Lower lobe of right lung (tissue), 2 donors: ENCODE results near the gene DNAJC25. TPM values are rescaled to one million over a fixed set of nuclear protein-coding genes. Genes with fewer than 3 reads are reported as not detected.

Experiments
- ATAC-seq, 2 donors: fragments of 200-7000 bp; cut with Tn5 transposase; one replicate each; pipeline ENCODE4 v1.9.1; 2020 to 2022; ENCODE audit warnings: mild to moderate bottlenecking in 2 of 2, moderate library complexity in 2 of 2
- DNase-seq: peaks from one replicate; pipeline ENCODE4 v3.0.0-alpha.2; 2020
- H3K27ac ChIP-seq: fragments of 200-600 bp; one replicate; pipeline ENCODE4 v1.8.0; 2022
- H3K27me3 ChIP-seq: fragments of 200-600 bp; one replicate; pipeline ENCODE4 v1.8.0; 2022; ENCODE audit warnings: low read depth
- H3K36me3 ChIP-seq: fragments of 200-600 bp; one replicate; pipeline ENCODE4 v1.8.0; 2022; ENCODE audit warnings: mild to moderate bottlenecking
- H3K4me1 ChIP-seq: fragments of 200-600 bp; one replicate; pipeline ENCODE4 v1.8.0; 2022
- H3K4me3 ChIP-seq: fragments of 200-600 bp; one replicate; pipeline ENCODE4 v1.8.0; 2022; ENCODE audit warnings: mild to moderate bottlenecking
- H3K9me3 ChIP-seq: fragments of 200-600 bp; one replicate; pipeline ENCODE4 v1.8.0; 2022
- CTCF ChIP-seq: fragments of 200-600 bp; IDR thresholded peaks from one replicate; pipeline ENCODE4 v1.8.0; 2022; ENCODE audit warnings: antibody characterized with exemption, mild to moderate bottlenecking
- intact Hi-C: fragments of 100-400 bp; cut with DNase I; formaldehyde crosslinking; loops from one replicate; pipeline ENCODE4 v1.11.0; 2022
- total RNA-seq: library from RNA; stranded (reverse); fragmentation: NEBNext Ultra II Directional; extraction: Animal tissue kit (Norgen Biotek cat#: 25700); gene quantifications from one replicate; pipeline ENCODE4 v1.2.1, GENCODE V29; 2021
- donor health status: DM: no; HTN: yes; CAD: no; lungs with severe emphysema.

The DNAJC25 gene
- total RNA-seq, 1 donor from 2014 or later, result 4.7 TPM

- TF ChIP-seq CTCF, result no peak
- H3K27me3 ChIP-seq, result no peaks in the 10 kb centered on the region
- H3K27ac ChIP-seq, result no peak overlapping the region
- no peak overlapping the region for H3K4me3 ChIP-seq
- no peaks in the 10 kb centered on the region for H3K36me3 ChIP-seq
- no peak for ATAC-seq
- DNase-seq, result no peak
- intact Hi-C loops, result no loop called here
- peaks cover 35% of the 10 kb centered on the region for H3K4me1 ChIP-seq
- no peaks in the 10 kb centered on the region for H3K9me3 ChIP-seq
Observed at GRCh38 chr9:111634860-111635259, 3.7 kb downstream of the DNAJC25 start.

GRCh38 chr9:111637421-111637950 lies 6.4 kb downstream of the DNAJC25 start:
- ATAC-seq, result no peak
- no peak for DNase-seq
- H3K9me3 ChIP-seq, result no peaks in the 10 kb centered on the region
- no peak overlapping the region for H3K4me3 ChIP-seq
- TF ChIP-seq CTCF, result no peak
- H3K36me3 ChIP-seq, result no peaks in the 10 kb centered on the region
- H3K4me1 ChIP-seq, result peaks cover 19% of the 10 kb centered on the region
- H3K27ac ChIP-seq, result no peak overlapping the region
- no peaks in the 10 kb centered on the region for H3K27me3 ChIP-seq
- intact Hi-C loops, result no loop called here

- Histone ChIP-seq H3K27ac (no peak overlapping the region), H3K27me3 (no peaks in the 10 kb centered on the region), H3K4me1 (no peaks in the 10 kb centered on the region), H3K4me3 (no peak overlapping the region), H3K36me3 (peaks cover 32% of the 10 kb centered on the region), H3K9me3 (no peaks in the 10 kb centered on the region)
- no peak for DNase-seq
- no peak for TF ChIP-seq CTCF
- ATAC-seq, result no peak
- intact Hi-C loops, result no loop called here
Observed at GRCh38 chr9:111644195-111644772, 13.2 kb downstream of the DNAJC25 start.

GRCh38 chr9:111645806-111646205 lies 14.7 kb downstream of the DNAJC25 start:
- H3K9me3 ChIP-seq, result no peaks in the 10 kb centered on the region
- H3K4me1 ChIP-seq, result no peaks in the 10 kb centered on the region
- intact Hi-C loops, result no loop called here
- ATAC-seq (no peak), DNase-seq (no peak)
- H3K4me3 ChIP-seq, result no peak overlapping the region
- no peak overlapping the region for H3K27ac ChIP-seq
- H3K27me3 ChIP-seq, result no peaks in the 10 kb centered on the region
- H3K36me3 ChIP-seq, result peaks cover 44% of the 10 kb centered on the region
- TF ChIP-seq CTCF, result no peak

GRCh38 chr9:111646417-111646816 lies 15.3 kb downstream of the DNAJC25 start:
- H3K36me3 ChIP-seq, result peaks cover 44% of the 10 kb centered on the region
- intact Hi-C loops, result no loop called here
- DNase-seq, result no peak

More at GRCh38 chr9:111646417-111646816, 15.3 kb downstream of the DNAJC25 start:
- no peak overlapping the region for H3K27ac ChIP-seq
- no peak overlapping the region for H3K4me3 ChIP-seq
- ATAC-seq, result no peak
- no peak for TF ChIP-seq CTCF
- H3K27me3 ChIP-seq, result no peaks in the 10 kb centered on the region
- H3K9me3 ChIP-seq, result no peaks in the 10 kb centered on the region
- H3K4me1 ChIP-seq, result no peaks in the 10 kb centered on the region
